K562 (cell line): Measurements from ENCODE around the gene HMGN2. TPM values are rescaled to one million over a fixed set of nuclear protein-coding genes. Genes with fewer than 3 reads are reported as not detected.
A peak's percentile ranks its signal among the peaks of the same experiment; 100 is the strongest.

Experiments
- C11orf30 ChIP-seq: fragments of 450-650 bp; IDR thresholded peaks from 2 replicates; pipeline ENCODE4 v1.6.1; 2016; ENCODE audit warnings: low read depth, mild to moderate bottlenecking
- FOSL1 ChIP-seq: fragments of 200-800 bp; sonication (Bioruptor generic); conservative IDR thresholded peaks from 2 replicates; pipeline ENCODE4 v1.6.1; 2016; ENCODE audit warnings: missing genetic modification characterization, missing compliant biosample characterization
- FOXK2 ChIP-seq, 2 experiments: fragments of 450-650 bp; IDR thresholded peaks in 1 of 2; conservative IDR thresholded peaks in 1 of 2; 2 replicates each; pipeline ENCODE4 v1.6.1; 2016; ENCODE audit warnings: low read depth in 2 of 2, mild to moderate bottlenecking in 1 of 2
- HMG20B ChIP-seq: fragments of 250-450 bp; sonication (Bioruptor Pico); IDR thresholded peaks from 2 replicates; pipeline ENCODE4 v1.5.0; 2021; ENCODE audit warnings: mild to moderate bottlenecking
- KAT8 ChIP-seq: fragments of 450-650 bp; IDR thresholded peaks from 2 replicates; pipeline ENCODE4 v1.6.1; 2016; ENCODE audit warnings: low read depth, mild to moderate bottlenecking
- LEF1 ChIP-seq: fragments of 450-650 bp; IDR thresholded peaks from 2 replicates; pipeline ENCODE4 v1.6.1; 2016; ENCODE audit warnings: mild to moderate bottlenecking
- MAZ ChIP-seq, 2 experiments: fragments of 450-650 bp in 1 of 2; sonication (generic) in 1 of 2; formaldehyde crosslinking; IDR thresholded peaks in 1 of 2; conservative IDR thresholded peaks in 1 of 2; 2 replicates each; pipeline versions ENCODE4 v1.4.0 to v1.5.0; 2020; ENCODE audit warnings: mild to moderate bottlenecking in 1 of 2, missing genetic modification reagents in 1 of 2
- PTBP1 ChIP-seq: fragments of 200-400 bp; formaldehyde crosslinking; IDR thresholded peaks from 2 replicates; pipeline ENCODE4 v1.6.1; 2017; ENCODE audit warnings: low read depth, low read length
- TCF7L2 ChIP-seq: fragments of 150-350 bp; IDR thresholded peaks from 2 replicates; pipeline ENCODE4 v1.6.1; 2016; ENCODE audit warnings: low read depth, mild to moderate bottlenecking, low read length, moderate library complexity
- YY1 ChIP-seq, 3 experiments: IDR thresholded peaks; 2 replicates each; pipeline ENCODE4 v1.6.1; 2011; ENCODE audit warnings: low read length in 2 of 3, mild to moderate bottlenecking in 2 of 3, moderate library complexity in 2 of 3, borderline replicate concordance in 1 of 3, control low read depth in 1 of 3, low read depth in 1 of 3; ENCODE audit not compliant: insufficient read depth in 3 of 3, insufficient replicate concordance in 2 of 3, control insufficient read depth in 1 of 3, insufficient read length in 1 of 3; ENCODE audit errors: extremely low read depth in 1 of 3
- ZNF12 ChIP-seq: sonication (generic); formaldehyde crosslinking; IDR thresholded peaks from 2 replicates; pipeline ENCODE4 v1.4.0; 2020; ENCODE audit warnings: mild to moderate bottlenecking, missing genetic modification reagents
- ZNF586 ChIP-seq: fragments of 450-650 bp; formaldehyde crosslinking; conservative IDR thresholded peaks from 2 replicates; pipeline ENCODE4 v1.4.0; 2020; ENCODE audit warnings: mild to moderate bottlenecking, moderate library complexity
- ZNF764 ChIP-seq: fragments of 250-450 bp; sonication (Bioruptor Pico); IDR thresholded peaks from 2 replicates; pipeline ENCODE4 v1.4.0; 2020; ENCODE audit warnings: low read depth, mild to moderate bottlenecking, moderate library complexity
- polyA plus RNA-seq, 8 experiments: library from polyadenylated mRNA; depleted of rRNA in 4 of 8; stranded (reverse) in 5 of 8; unstranded in 3 of 8; fragments of >200 nt; fragmentation: Nextera tagmentation in 2 of 8; fragmentation: Illumina TruSeq in 1 of 8; extraction: Ambion mirVana in 2 of 8; extraction: Trizol in 1 of 8; gene quantifications; 2 replicates each; pipeline versions ENCODE4 v1.2.1 to v1.2.3, GENCODE V29; 2011 to 2014; ENCODE audit warnings: inconsistent platforms in 1 of 8, missing spikeins in 1 of 8
- total RNA-seq, 7 experiments: library from RNA; depleted of rRNA in 6 of 7; stranded (reverse); fragments of >200 nt in 6 of 7; fragmentation: Illumina TruSeq in 2 of 7; extraction: Trizol in 2 of 7; gene quantifications; 2 replicates each; pipeline versions ENCODE4 v1.2.1 to v1.2.3, GENCODE V29; 2011 to 2021; ENCODE audit warnings: low replicate concordance in 1 of 7
- TF ChIP-seq, protein P1 (sequence below): sonication (generic); formaldehyde crosslinking; IDR thresholded peaks from 2 replicates; pipeline ENCODE4 v1.8.0; 2022; ENCODE audit warnings: mild to moderate bottlenecking, low read depth, missing genetic modification reagents
- TF ChIP-seq, protein P2 (sequence below): IDR thresholded peaks from 2 replicates; pipeline ENCODE4 v1.6.1; 2011; ENCODE audit warnings: borderline replicate concordance, low read depth, mild to moderate bottlenecking, moderate library complexity, low read length; ENCODE audit not compliant: insufficient read depth, poor library complexity, severe bottlenecking
- TF ChIP-seq, protein P3 (sequence below), 2 experiments: fragments of 450-650 bp in 1 of 2; sonication (generic) in 1 of 2; formaldehyde crosslinking; conservative IDR thresholded peaks; 2 replicates each; pipeline versions ENCODE4 v1.4.0 to v1.8.1; 2020 to 2022; ENCODE audit warnings: mild to moderate bottlenecking in 1 of 2, missing genetic modification reagents in 1 of 2
- TF ChIP-seq, protein P4 (sequence below): sonication (generic); formaldehyde crosslinking; IDR thresholded peaks from 2 replicates; pipeline ENCODE4 v1.8.1; 2023; ENCODE audit warnings: missing genetic modification reagents, mild to moderate bottlenecking, borderline replicate concordance

The HMGN2 gene
- total and polyA plus RNA-seq, 9 of the 15 experiments (the other 6 are each of a cell fraction or from before 2014, with no cell fraction given): 370 to 1,354 (median 965) TPM

DNA sequence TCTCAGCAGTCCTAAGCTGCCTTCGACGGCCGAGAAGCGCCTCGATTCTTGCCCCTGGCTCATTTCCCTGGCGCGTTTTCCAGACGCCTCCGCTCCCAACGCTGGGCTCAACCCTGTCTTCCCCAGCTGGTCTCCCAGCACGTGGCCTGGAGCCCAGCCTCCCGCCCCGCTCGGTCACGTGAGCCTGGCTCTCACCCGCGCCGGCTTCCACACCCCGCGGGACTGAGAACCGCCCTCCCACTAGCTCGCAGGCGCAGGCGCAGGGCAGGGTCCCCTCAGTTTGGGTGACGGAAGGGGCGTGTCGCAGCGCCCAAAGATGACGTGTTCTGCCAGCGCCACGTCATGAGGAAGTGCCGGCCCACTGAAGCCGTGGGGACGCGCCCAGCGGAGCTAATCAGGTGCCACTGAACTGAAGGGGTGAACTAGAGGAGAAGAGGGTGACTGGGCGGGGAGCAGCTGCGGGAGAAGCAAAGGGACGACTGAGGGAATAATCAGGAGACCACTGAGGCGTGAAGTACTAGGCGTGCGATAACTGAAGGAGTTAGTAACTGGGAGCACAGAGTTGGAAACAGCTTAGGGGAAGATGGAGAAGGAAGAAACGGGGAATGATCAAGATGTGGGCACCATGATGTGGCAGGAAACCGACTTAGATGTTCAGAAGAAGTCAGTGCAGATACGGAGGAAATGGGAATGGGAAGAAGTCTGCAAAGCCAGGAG is 40.1 kb upstream of the HMGN2 start, which contains the start of gene DHDDS (continued):
- TF ChIP-seq, protein P1, sequence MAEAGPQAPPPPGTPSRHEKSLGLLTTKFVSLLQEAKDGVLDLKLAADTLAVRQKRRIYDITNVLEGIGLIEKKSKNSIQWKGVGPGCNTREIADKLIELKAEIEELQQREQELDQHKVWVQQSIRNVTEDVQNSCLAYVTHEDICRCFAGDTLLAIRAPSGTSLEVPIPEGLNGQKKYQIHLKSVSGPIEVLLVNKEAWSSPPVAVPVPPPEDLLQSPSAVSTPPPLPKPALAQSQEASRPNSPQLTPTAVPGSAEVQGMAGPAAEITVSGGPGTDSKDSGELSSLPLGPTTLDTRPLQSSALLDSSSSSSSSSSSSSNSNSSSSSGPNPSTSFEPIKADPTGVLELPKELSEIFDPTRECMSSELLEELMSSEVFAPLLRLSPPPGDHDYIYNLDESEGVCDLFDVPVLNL (CRISPR knock-in tag): peak; percentile 79; the same call in 1 of the 2 replicates
- TF ChIP-seq, protein P2, sequence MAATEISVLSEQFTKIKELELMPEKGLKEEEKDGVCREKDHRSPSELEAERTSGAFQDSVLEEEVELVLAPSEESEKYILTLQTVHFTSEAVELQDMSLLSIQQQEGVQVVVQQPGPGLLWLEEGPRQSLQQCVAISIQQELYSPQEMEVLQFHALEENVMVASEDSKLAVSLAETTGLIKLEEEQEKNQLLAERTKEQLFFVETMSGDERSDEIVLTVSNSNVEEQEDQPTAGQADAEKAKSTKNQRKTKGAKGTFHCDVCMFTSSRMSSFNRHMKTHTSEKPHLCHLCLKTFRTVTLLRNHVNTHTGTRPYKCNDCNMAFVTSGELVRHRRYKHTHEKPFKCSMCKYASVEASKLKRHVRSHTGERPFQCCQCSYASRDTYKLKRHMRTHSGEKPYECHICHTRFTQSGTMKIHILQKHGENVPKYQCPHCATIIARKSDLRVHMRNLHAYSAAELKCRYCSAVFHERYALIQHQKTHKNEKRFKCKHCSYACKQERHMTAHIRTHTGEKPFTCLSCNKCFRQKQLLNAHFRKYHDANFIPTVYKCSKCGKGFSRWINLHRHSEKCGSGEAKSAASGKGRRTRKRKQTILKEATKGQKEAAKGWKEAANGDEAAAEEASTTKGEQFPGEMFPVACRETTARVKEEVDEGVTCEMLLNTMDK: no peak
- TF ChIP-seq ZNF764 (CRISPR knock-in tag) (no peak), YY1 (IDR thresholded peaks at IDR 0.05; ENCODE audit: borderline replicate concordance in 1 of 3, control insufficient read depth in 1 of 3, extremely low read depth in 1 of 3, insufficient read depth in 3 of 3, insufficient read length in 1 of 3, insufficient replicate concordance in 2 of 3, low read depth in 1 of 3, low read length in 2 of 3) (peak in 1 of 3 experiments; percentile 54), C11orf30 (peak; percentile 99), KAT8 (no peak), TCF7L2 (no peak), FOSL1 (tag) (peak; percentile 80), PTBP1 (0 out of 2 replicates have a peak, but pooled peaks have one; percentile 45), FOXK2 (conservative IDR thresholded peaks at IDR 0.05 in 1 of 2, IDR thresholded peaks at IDR 0.05 in 1 of 2; ENCODE audit: low read depth in 2 of 2) (peak; percentile 93 to 94), MAZ (CRISPR knock-in tag; conservative IDR thresholded peaks at IDR 0.05 in 1 of 2, IDR thresholded peaks at IDR 0.05 in 1 of 2) (peak; percentile 98), HMG20B (CRISPR knock-in tag) (no peak), LEF1 (peak; percentile 53; the same call in 1 of the 2 replicates), ZNF12 (CRISPR knock-in tag) (peak; percentile 83; the same call in 1 of the 2 replicates), ZNF586 (CRISPR knock-in tag) (no peak)
- TF ChIP-seq, protein P3, sequence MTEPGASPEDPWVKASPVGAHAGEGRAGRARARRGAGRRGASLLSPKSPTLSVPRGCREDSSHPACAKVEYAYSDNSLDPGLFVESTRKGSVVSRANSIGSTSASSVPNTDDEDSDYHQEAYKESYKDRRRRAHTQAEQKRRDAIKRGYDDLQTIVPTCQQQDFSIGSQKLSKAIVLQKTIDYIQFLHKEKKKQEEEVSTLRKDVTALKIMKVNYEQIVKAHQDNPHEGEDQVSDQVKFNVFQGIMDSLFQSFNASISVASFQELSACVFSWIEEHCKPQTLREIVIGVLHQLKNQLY (CRISPR knock-in tag; conservative IDR thresholded peaks at IDR 0.05): peak in 1 of 2 experiments; percentile 32; a peak in 1 of 4 replicates
- TF ChIP-seq, protein P4, sequence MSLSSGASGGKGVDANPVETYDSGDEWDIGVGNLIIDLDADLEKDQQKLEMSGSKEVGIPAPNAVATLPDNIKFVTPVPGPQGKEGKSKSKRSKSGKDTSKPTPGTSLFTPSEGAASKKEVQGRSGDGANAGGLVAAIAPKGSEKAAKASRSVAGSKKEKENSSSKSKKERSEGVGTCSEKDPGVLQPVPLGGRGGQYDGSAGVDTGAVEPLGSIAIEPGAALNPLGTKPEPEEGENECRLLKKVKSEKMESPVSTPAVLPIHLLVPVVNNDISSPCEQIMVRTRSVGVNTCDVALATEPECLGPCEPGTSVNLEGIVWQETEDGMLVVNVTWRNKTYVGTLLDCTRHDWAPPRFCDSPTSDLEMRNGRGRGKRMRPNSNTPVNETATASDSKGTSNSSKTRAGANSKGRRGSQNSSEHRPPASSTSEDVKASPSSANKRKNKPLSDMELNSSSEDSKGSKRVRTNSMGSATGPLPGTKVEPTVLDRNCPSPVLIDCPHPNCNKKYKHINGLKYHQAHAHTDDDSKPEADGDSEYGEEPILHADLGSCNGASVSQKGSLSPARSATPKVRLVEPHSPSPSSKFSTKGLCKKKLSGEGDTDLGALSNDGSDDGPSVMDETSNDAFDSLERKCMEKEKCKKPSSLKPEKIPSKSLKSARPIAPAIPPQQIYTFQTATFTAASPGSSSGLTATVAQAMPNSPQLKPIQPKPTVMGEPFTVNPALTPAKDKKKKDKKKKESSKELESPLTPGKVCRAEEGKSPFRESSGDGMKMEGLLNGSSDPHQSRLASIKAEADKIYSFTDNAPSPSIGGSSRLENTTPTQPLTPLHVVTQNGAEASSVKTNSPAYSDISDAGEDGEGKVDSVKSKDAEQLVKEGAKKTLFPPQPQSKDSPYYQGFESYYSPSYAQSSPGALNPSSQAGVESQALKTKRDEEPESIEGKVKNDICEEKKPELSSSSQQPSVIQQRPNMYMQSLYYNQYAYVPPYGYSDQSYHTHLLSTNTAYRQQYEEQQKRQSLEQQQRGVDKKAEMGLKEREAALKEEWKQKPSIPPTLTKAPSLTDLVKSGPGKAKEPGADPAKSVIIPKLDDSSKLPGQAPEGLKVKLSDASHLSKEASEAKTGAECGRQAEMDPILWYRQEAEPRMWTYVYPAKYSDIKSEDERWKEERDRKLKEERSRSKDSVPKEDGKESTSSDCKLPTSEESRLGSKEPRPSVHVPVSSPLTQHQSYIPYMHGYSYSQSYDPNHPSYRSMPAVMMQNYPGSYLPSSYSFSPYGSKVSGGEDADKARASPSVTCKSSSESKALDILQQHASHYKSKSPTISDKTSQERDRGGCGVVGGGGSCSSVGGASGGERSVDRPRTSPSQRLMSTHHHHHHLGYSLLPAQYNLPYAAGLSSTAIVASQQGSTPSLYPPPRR (CRISPR knock-in tag): 0 out of 2 replicates have a peak, but pooled peaks have one; percentile 42
